Ovary (tissue), 9 donors: ENCODE measurements around the gene PDXP. TPM values are rescaled to one million over a fixed set of nuclear protein-coding genes. Genes with fewer than 3 reads are reported as not detected.
A peak's percentile ranks its signal among the peaks of the same experiment; 100 is the strongest.

Experiments
- DNase-seq, 5 donors: peaks; one replicate each; pipeline ENCODE4 v3.0.0-alpha.2; 2019 to 2020
- H3K27ac ChIP-seq, 2 donors: fragments of 200-600 bp; one replicate each; pipeline versions ENCODE4 v1.5.1 to v1.8.0; 2019 to 2022
- H3K27me3 ChIP-seq: fragments of 200-600 bp; one replicate; pipeline ENCODE4 v1.8.0; 2022
- H3K36me3 ChIP-seq: fragments of 200-600 bp; sonication (generic); one replicate; pipeline ENCODE4 v1.5.1; 2019
- H3K4me1 ChIP-seq: one replicate; pipeline ENCODE4 v1.8.1; 2013; ENCODE audit warnings: mild to moderate bottlenecking, moderate library complexity; ENCODE audit not compliant: insufficient read depth
- H3K4me3 ChIP-seq: fragments of 200-600 bp; sonication (generic); one replicate; pipeline ENCODE4 v1.5.1; 2017
- H3K9me3 ChIP-seq, 2 donors: fragments of 200-600 bp in 1 of 2; sonication (generic) in 1 of 2; one replicate each; pipeline versions ENCODE4 v1.5.1 to v1.8.1; 2013 to 2019; ENCODE audit warnings: mild to moderate bottlenecking in 1 of 2, moderate library complexity in 1 of 2
- EP300 ChIP-seq: sonication (generic); formaldehyde crosslinking; IDR thresholded peaks from one replicate; pipeline ENCODE4 v1.6.1; 2017; ENCODE audit warnings: antibody characterized with exemption
- POLR2A ChIP-seq: fragments of 450-650 bp; IDR thresholded peaks from one replicate; pipeline ENCODE4 v1.6.1; 2017; ENCODE audit warnings: antibody characterized with exemption, mild to moderate bottlenecking, moderate library complexity
- WGBS, 3 donors: extraction: QIAGEN DNeasy Blood & Tissue Kit in 1 of 3; methylation state at CpG; one replicate each; pipeline versions ENCODE4 v1.1.5 to v1.1.7; 2013 to 2017; 5-methylcytosine and 5-hydroxymethylcytosine counted together
- intact Hi-C, 4 donors: fragments of 100-400 bp; cut with DNase I; formaldehyde crosslinking; loops; one replicate each; pipeline versions ENCODE4 v1.11.0 to v1.15.1; 2022 to 2023
- polyA plus RNA-seq, 2 donors: library from polyadenylated mRNA; stranded (reverse); fragments of 200-250 nt in 1 of 2; fragments of 350-450 nt in 1 of 2; fragmentation: Illumina TruSeq in 1 of 2; extraction: RNeasy Lipid Tissue Mini Kit (QIAGEN cat#74804) in 1 of 2; gene quantifications; one replicate each; pipeline ENCODE4 v1.2.3, GENCODE V29; 2013 to 2014
- total RNA-seq, 7 donors: library from RNA; depleted of rRNA in 2 of 7; stranded (reverse); fragments of >200 nt in 2 of 7; fragmentation: NEBNext Ultra II Directional in 3 of 7; extraction: Animal tissue kit (Norgen Biotek cat#: 25700) in 3 of 7; gene quantifications; one replicate each; pipeline versions ENCODE4 v1.1.0 to v1.2.4, GENCODE V29; 2016 to 2023
- TF ChIP-seq, protein P1 (sequence below), 3 donors: fragments of 450-650 bp in 2 of 3; fragments of 200-600 bp in 1 of 3; IDR thresholded peaks; one replicate each; pipeline versions ENCODE4 v1.5.1 to v1.8.0; 2016 to 2022; ENCODE audit warnings: antibody characterized with exemption in 3 of 3, mild to moderate bottlenecking in 1 of 3
- donor health status: DM: no; HTN: no; CAD: no; lungs with moderate emphysema.
- donor health status: DM: no; HTN: no; CAD: no.
- donor health status: Bipolar disorder and iron deficiency.
- donor health status: DM: yes; HTN: yes; CAD: no.
- donor health status: DM: no; HTN: no; CAD: no.
- donor health status: DM: yes; HTN: yes; CAD: no.

PDXP gene
- total and polyA plus RNA-seq, 9 donors = 8.1 to 15.9 (median 12.7) TPM

DNA sequence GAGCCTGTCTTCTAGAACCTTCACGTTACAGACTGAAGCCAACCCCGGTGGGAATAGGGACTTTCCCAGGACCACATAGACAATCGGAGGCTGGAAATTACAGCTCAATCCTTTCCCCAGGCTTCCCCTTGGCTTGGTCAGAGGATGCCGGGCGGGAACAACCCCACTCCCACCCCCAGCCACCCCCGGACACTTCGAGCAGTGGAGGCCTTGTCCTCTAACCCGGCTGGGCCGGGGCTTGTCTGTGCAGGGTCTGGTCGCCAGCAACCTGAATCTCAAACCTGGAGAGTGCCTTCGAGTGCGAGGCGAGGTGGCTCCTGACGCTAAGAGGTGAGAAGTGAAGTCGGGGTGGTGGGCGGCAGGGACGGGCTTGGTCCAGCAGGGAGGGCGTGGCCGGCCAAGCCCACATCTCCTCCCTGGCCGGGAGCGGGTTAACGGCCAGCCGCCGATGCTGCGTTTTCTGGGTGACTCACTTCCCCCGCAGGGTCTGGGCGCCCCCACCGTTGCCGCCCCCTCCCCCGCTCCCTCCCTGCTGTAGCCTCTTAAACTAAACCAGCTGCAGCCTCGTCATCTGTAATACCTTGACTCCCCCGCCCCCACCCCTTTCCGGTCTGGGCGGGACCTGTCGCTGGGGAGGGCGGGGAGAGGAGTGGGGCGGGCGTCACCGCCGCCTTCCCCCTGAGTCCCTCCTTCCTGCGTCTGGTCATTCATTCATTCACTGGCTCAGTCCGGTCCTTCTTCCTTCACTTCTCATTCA lies 18.4 kb downstream of the PDXP start:
- Histone ChIP-seq H3K9me3 (no peaks in the 10 kb centered on the region), H3K27me3 (no peaks in the 10 kb centered on the region), H3K4me1 (peaks cover 8% of the 10 kb centered on the region), H3K27ac (peak overlapping the region; percentile 47 to 94), H3K4me3 (peak overlapping the region; percentile 58), H3K36me3 (no peaks in the 10 kb centered on the region)
- intact Hi-C loops = loop anchor here in 2 of 4 donors (5.0 to 10.0 kb wide), 3 partner anchors 35 to 70 kb away; no protein-coding TSS in a partner anchor
- WGBS, 3 donors = 0 to 1% (median 1%) methylated on average over 39 to 42 of the region's 42 CpGs
- TF ChIP-seq EP300 = no peak
- no peak for TF ChIP-seq POLR2A
- TF ChIP-seq, protein P1, sequence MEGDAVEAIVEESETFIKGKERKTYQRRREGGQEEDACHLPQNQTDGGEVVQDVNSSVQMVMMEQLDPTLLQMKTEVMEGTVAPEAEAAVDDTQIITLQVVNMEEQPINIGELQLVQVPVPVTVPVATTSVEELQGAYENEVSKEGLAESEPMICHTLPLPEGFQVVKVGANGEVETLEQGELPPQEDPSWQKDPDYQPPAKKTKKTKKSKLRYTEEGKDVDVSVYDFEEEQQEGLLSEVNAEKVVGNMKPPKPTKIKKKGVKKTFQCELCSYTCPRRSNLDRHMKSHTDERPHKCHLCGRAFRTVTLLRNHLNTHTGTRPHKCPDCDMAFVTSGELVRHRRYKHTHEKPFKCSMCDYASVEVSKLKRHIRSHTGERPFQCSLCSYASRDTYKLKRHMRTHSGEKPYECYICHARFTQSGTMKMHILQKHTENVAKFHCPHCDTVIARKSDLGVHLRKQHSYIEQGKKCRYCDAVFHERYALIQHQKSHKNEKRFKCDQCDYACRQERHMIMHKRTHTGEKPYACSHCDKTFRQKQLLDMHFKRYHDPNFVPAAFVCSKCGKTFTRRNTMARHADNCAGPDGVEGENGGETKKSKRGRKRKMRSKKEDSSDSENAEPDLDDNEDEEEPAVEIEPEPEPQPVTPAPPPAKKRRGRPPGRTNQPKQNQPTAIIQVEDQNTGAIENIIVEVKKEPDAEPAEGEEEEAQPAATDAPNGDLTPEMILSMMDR (IDR thresholded peaks at IDR 0.05) = no peak
- DNase-seq = peak; percentile 93 to 95 (median 94)

DNA sequence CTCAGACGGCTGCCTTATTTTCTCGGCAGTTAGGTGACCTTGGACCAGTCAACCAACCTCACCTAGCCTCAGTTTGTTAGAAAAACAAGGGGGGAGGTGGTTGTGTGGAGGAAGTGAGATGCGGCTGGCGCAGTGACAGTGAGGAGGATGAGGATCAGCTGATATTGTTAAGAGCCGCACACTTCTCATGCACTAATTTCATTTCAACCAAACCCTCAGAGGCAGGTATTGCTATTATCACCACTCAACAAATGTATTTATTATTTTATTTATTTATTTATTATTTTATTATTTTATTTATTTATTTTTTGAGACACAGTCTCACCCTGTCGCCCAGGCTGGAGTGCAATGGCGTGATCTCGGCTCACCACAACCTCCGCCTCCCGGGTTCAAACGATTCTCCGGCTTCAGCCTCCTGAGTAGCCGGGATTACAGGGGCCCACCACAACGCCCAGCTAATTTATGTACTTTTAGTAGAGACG lies 19.0 kb downstream of the PDXP start:
- Histone ChIP-seq H3K4me1 (peaks cover 8% of the 10 kb centered on the region), H3K36me3 (no peaks in the 10 kb centered on the region), H3K9me3 (no peaks in the 10 kb centered on the region), H3K4me3 (peak overlapping the region; percentile 58), H3K27ac (peak overlapping the region in 1 of 2 donors; percentile 94), H3K27me3 (no peaks in the 10 kb centered on the region)
- 35 to 39% (median 36%) methylated on average over 15 of the region's 15 CpGs for WGBS, 3 donors
- intact Hi-C loops = loop anchor here in 2 of 4 donors (5.0 to 10.0 kb wide), 3 partner anchors 35 to 70 kb away; no protein-coding TSS in a partner anchor
- no peak for DNase-seq
- TF ChIP-seq POLR2A = no peak
- TF ChIP-seq EP300 = no peak
- TF ChIP-seq, protein P1 (IDR thresholded peaks at IDR 0.05) = no peak

DNA sequence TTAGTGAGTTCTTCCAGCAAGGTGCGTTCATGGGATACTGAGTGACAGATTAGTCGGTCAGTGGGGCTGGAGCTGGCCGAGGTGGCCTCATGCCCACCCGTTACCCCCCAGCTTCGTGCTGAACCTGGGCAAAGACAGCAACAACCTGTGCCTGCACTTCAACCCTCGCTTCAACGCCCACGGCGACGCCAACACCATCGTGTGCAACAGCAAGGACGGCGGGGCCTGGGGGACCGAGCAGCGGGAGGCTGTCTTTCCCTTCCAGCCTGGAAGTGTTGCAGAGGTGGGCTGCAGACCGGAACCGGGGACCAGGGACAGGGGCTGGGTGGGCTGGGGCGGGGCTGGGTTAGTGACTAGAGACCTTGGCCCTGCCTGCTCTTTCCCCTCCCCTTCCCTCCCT lies 19.8 kb downstream of the PDXP start:
- no peak overlapping the region for H3K27ac ChIP-seq
- WGBS, 3 donors = 38 to 49% (median 46%) methylated on average over 18 of the region's 18 CpGs
- TF ChIP-seq EP300 (no peak), POLR2A (no peak)
- TF ChIP-seq, protein P1 (IDR thresholded peaks at IDR 0.05) = no peak
- H3K4me3 ChIP-seq = no peak overlapping the region
- intact Hi-C loops = loop anchor here in 2 of 4 donors (5.0 to 10.0 kb wide), 3 partner anchors 36 to 69 kb away; no protein-coding TSS in a partner anchor
- H3K27me3 ChIP-seq = no peaks in the 10 kb centered on the region
- no peaks in the 10 kb centered on the region for H3K9me3 ChIP-seq
- peak in 1 of 5 donors; percentile 22 for DNase-seq
- H3K4me1 ChIP-seq = peaks cover 8% of the 10 kb centered on the region
- no peaks in the 10 kb centered on the region for H3K36me3 ChIP-seq

DNA sequence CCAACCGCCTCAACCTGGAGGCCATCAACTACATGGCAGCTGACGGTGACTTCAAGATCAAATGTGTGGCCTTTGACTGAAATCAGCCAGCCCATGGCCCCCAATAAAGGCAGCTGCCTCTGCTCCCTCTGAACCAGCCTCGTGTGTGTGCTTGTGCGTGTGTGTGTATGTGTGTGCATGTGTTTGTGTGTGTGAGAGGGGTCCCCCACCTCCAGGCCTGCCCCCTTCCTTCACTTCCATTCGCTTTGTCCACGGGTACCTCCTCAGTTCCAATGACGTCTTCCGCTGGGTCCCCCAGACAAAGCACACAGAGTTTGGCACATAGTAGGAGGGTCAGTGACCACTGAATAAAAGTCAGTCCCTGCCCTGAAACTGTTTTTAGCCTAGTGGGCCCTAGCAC lies 21.1 kb downstream of the PDXP start:
- H3K4me1 ChIP-seq = no peaks in the 10 kb centered on the region

More for the DNA sequence above, 21.1 kb downstream of the PDXP start:
- TF ChIP-seq POLR2A (no peak), EP300 (no peak)
- TF ChIP-seq, protein P1 (IDR thresholded peaks at IDR 0.05) = no peak
- no peaks in the 10 kb centered on the region for H3K36me3 ChIP-seq
- WGBS, 3 donors = 64 to 66% (median 65%) methylated on average over 8 of the region's 8 CpGs
- no peaks in the 10 kb centered on the region for H3K9me3 ChIP-seq
- H3K27ac ChIP-seq = no peak overlapping the region
- H3K27me3 ChIP-seq = no peaks in the 10 kb centered on the region
- no peak for DNase-seq
- no peak overlapping the region for H3K4me3 ChIP-seq
- intact Hi-C loops = loop anchor here (5.0 to 10.0 kb wide), 4 partner anchors 37 to 95 kb away; no protein-coding TSS in a partner anchor
